Activated CD4-positive, CD25-positive, alpha-beta regulatory T cell (primary cell): Measurements from ENCODE around the gene SCARF2.
A peak's percentile ranks its signal among the peaks of the same experiment; 100 is the strongest.

ENCODE experiments used
- DNase-seq, 4 experiments: peaks; one replicate each; lab custom pipeline; 2025; lab: John Stamatoyannopoulos, UW

Gene SCARF2

DNA sequence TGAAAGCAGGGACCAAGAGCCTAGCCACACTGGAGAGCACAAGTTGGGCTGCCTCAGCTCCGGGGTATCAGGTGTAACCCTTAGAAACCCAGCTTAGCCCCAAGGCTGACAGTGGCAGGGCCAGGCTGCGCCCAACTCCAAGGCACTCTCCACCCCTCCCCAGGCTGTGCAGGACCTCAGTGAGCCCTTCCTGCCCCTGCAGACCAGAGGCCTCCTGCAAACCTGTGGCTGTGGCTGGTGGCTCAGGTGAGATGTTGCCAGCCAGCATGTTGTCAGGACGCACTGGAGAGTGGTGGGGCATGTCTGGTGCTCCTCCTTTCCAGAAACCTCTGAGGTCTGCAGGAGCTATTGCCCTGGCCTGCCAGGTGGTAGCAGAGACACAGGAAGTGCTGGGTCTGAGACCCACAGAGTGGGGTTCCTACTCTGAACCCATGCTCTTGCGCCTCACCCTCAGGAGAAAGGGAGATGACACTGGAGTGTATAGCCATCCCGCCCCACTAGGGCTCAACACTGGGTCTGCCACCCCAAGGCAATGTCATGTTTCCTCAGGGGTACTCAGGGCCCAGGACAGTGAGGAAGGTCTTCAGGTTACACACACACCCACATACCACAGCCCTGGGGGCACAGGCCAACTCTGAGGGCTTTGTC, 2.4 kb upstream of the SCARF2 start:
- no peak for DNase-seq

DNA sequence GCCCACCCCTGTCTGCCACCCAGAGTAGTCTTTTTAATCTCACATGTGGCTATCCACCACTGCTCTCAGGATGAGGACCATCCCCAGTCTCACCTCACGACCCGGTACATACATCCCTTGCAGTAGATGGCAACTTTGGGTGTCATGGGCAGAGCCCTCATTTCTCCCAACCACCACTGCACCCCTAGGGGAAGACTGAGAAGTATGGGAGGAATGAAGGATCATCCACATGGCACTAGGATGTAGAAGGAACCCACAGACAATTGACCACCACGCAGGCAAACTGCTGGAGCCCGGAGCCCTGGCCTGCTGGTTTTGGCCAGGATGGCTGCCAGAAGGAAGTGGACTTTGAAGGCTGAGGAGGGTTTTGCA, 1.9 kb upstream of the SCARF2 start:
- no peak for DNase-seq

DNA sequence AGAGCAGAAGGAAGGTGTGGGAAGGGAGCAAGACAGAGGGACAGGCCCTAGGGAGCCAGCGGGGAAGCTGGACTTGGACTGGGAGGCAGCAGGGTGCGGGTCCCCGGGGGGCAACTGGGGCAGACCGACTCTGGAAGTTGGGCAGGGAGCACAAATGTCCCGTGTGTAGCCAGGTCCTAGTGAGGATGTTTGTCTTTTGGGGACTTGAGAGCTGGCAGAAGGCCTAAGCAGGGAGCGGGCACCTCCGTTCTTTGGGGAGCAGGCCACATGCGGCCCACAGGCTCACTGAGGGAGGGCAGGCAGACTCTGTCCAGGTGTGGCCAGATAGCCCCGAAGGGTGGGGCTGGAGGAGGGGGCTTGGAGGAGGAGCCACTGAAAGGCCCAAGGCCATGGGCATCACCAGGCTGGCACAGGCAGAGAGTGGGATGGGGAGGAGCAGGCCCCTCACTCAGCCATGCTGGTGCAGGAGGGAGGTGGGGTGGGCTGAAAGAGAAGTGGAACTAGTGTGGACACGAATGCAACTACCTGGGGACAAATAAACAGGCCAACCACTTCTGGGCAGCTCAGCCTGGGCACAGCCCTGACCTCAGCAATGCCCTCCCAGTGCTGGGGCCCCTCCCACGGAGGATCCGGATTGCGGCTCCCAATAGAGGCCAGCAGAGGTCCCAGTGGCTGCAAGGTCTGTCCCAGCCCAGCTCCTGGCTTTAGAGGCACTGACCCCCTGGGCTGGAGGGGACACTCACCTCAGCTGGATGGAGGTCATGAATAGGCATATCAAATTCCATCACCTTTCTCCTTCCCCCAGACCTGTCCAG, 1.3 kb upstream of the SCARF2 start:
- no peak for DNase-seq

DNA sequence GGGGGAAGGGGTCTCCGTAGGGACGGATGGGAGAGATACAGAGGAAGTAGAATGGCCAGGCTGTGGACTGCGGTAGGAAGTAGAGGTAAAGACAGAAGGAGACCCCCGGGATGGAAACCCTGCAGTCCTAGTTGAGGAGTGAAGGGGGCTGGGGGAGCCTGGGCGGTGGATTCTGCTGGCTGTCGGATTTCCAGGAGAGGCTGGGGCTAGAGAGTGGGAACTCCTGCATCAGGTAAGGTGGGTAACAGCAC, 727 bp upstream of the SCARF2 start:
- no peak for DNase-seq

DNA sequence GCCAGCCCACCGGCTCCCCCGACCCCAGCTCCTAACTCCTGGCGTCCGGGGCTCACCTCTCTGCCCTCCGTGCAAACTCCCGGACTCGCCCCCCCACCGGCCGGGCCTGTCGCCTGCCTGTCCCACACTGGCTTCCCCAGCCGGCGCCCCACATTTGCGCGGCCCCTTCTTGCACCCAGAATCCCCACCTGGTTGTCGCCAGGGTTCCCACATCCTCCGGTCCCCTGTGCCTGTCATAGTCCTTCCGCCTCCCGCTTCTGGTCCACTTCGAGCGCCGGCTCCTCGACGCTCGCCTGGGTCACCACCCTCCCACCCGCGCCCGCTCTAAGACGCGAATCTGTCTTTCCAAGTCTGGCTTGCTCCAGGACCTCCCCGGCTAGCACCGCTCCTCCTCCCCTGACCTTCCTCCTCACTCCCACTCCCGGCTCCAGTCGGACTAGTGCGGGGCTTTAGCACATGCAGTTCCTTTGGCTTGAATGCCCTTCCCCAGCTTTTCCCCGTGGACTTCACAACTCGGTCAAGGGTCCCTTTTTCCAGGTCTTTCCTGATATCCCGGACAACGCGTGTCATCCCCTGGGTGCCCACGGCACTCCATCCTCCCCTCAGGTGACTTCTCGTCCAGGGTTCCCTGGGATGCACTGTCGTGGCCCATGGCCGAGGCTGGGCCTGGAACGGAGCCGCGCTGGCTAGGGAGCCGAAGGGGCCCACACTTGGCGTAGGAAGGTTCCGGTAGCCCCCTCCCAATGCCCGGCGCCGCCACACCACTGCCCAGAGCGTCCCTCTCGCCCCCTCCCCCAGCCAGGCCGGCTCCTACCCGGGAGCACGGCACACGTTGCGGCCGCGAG, 635 bp downstream of the SCARF2 start:
- DNase-seq = no peak

DNA sequence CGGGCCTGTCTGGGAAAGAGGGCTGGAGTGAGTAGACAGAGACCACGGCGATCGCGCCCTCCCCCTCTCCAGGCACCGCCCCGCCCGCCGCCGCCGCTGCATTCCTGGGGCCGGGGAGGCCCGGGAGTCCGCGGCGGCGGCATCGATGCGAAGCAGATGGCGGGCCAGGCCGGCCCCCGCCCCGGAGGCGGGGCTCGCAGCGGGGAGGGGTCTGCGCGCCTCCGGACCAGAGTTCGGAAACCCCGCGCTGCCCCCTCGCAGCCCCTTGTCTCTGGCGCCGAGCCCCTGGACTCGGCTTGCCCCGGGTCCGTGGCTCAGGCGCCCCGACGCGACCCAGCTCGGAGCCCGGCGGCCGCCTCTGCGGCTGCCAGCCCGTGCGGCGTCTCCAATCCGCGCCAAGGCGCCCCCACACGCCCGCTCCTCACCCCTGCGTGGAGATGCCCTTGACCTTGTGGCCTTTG, 1.3 kb downstream of the SCARF2 start:
- DNase-seq = no peak

DNA sequence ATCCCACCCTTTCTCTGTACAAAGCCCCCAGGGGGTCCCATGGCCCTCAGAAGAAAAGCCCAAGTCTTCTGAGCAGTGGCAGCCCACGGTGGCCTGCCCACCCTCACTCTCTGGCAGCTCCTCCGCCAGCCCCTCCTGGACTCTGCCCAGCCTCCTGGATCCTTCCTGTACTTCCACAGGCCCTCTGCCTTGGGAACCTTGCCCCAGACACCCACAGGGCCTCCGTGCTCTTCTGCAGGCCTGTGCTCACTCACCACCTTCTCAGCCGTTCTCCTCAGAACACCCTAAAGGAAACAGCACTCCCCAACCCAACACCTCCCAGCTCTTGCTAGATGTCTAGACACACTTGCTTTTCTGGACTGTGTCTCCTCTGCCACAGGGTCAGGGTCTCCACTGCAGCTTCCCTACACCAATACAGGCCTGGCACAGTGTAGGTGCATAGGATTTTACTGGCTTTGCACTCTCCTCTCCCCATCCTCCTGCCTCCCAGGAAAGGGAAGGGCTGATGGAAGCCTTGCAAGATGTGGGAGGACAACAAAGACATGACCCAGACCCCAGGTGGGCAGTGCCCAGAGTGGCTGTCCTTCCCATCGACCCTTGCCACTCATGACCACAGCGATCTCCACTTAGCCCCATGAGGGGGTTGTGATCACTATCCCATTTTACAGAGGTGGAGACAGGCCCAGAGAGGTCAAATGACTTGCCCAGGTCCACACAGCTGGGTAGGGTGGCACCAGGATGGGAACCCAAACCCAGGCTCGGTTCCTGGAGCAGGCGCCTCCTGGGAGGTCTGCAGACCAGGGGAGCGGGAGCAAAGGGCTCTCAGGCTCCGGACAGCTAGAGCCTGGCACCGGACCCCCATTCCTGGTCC, 2.0 kb downstream of the SCARF2 start:
- no peak for DNase-seq

DNA sequence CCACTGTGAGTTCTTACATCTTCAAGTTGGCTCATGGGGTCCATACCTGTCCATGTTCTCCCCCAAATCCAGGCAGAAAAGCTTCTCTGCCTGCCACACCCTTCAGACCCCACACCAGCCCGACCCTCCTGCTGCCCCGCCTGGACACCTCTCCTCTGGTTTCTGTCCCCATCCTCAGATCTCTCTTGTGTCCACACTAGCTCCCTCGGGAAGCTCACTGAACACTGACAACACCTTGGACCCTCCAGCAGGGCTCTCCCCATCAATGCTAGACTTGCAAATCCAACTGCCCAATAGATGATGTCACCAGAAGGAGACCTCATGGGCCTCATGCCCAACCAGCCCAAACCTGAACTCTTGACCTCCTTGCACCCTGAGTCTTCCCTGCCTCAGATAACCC, 2.9 kb downstream of the SCARF2 start:
- no peak for DNase-seq

DNA sequence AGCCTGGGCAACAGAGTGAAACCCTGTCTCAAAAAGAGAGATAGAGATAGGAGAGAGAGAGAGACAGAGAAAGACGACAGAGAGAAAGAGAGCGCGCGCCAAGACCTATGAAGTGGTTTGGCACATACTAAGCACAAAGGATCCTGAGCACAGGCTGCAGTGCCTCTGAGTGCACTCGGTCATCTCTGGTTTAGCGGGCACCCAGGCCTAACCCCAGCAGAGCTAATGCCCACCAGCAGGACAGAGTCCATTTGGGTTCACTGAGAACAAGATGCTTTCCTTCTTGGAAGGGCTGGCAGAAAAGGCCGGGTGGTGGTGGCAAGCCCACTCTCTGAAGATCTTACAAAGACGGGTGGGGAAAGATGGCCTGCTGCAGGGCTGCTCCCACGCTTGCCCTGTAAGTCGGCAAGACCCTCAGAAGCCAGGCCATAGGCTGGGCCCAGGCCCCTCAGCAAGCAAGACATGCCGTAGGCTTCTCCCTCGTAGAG, 3.3 kb downstream of the SCARF2 start:
- DNase-seq = no peak

DNA sequence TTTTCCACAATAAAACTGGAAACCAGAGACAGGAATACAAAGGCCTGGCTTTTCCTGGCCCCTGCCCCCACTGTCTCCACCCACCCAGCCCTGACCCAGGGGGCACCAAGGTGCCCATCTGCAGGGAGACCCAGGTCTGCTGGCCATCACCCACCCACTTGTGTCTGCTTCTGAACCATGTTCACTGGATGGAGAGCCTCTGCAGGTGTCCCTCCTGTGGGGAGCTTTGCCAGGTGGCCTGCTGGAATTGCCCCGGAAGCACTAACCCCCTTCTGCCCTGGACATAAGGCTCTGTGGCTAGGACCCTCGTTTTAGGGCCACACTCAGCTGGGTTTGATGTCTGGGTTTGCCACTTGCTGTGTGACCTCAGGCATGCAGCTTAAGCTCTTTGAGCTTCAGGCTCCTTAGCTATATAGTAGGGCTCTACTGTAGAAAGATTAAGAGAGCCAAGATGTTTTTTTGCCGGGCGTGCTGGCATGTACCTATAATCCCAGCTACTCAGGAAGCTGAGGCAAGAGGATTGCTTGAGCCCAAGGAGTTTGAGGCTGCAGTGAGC, 3.9 kb downstream of the SCARF2 start:
- no peak for DNase-seq

DNA sequence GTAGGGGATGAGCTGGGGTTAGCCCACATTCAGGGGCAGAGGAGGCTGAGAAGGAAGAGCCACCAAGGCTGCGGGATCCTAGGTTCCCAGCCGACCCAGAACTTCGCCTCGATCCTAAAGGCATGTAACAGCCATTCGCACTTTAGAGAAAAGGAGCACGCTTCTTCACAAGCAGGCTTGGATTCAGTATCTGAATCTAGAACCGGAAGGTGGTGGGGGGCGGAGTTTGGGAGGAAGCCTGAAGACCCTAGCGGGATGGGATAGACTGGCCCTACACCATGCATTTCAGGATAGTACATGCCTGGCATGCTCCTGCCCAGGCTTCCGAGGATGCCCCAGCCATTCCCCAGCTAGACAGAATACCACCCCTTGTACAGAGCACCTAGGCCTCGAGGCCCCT, 4.4 kb downstream of the SCARF2 start:
- no peak for DNase-seq

DNA sequence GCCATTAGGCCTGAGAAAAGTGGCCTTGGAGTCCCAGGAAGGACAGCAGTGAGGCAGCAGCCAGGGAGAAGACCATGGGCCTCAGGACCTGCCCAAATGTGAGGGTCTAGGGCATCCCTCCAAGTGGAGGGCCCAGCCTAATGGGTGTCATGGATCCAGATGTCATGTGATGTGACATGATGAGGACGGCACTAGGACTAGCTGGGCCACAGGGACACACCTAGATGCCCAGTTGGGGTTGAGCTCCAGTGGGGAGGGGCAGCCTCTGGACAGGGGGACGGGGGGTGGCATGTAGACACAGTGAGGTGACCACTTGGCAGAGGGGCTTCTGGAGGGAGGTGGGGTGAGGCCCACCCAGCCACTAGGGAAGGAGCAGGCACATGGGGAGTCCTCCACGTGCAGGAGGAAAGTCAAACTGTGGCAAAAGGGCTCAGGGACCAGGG, 5.4 kb downstream of the SCARF2 start:
- no peak for DNase-seq

DNA sequence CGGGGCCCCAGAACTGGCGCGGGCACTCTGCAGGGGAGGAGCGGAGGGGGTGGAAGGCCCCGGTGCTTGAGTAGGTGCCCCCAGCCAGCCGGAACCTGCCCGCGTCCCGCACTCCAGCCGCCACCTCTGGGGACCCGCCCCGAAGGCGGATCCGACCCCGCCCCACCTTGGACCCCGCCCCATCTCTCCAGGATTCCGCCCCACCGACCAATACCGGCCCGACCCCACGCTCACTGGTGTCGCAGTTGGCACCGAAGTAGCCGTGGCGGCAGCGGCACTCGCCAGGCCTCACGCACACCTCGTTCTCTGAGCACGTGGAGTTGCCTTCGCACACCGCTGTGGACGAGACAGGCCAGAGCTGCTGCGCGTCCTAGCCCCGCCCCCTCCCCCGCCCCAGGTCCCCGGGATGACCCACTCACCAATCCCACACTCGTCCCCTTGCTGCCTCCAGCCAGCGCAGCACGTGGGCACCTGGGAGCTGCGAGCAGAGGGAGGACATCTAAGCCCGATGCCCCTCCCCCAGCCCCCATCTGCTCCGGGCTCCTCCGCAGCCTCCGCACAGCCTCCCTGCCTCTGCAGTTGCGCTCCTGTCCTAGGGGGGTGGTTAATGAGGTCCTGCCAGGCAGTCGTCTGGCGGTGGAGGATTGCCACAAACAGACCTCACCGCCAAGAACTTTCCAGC, 6.0 kb downstream of the SCARF2 start:
- DNase-seq = no peak

DNA sequence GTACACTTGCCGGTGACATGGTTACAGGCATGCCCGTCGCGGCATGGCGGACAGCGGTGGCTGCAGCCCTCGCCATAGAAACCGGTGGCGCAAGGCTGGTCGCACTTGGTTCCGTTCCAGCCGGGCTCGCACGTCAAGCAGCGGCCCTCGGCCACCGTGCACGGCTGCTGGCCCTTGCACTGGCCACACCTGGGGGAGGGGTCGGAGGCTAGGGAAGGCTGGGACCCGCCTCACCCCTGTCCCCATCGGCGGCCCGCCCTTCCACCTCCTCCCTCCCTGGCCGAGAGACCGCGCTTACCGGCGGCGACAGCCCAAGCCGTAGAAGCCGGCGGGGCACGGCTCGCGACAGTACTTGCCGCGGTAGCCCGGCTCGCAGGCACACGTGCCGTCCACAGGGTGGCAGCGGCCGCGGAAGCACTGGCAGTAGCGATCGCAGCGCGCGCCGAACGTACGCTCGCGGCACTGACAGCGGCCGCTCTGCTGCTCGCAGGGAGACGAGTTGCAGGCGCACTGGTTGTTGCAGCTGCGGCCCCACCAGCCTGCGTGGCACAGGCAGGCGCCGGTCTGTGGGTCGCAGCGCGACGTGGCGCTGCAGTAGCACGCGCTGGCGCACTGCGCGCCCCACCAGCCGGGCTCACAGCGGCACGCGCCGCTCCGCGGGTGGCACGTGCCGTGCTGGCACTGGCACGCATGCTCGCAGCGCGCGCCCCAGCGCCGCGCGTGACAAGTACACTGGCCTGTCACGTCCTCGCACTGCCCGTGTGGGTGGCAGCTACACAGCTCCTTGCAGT, 6.7 kb downstream of the SCARF2 start:
- peak in 3 of 4 experiments; percentile 30 to 61 (median 56) for DNase-seq

DNA sequence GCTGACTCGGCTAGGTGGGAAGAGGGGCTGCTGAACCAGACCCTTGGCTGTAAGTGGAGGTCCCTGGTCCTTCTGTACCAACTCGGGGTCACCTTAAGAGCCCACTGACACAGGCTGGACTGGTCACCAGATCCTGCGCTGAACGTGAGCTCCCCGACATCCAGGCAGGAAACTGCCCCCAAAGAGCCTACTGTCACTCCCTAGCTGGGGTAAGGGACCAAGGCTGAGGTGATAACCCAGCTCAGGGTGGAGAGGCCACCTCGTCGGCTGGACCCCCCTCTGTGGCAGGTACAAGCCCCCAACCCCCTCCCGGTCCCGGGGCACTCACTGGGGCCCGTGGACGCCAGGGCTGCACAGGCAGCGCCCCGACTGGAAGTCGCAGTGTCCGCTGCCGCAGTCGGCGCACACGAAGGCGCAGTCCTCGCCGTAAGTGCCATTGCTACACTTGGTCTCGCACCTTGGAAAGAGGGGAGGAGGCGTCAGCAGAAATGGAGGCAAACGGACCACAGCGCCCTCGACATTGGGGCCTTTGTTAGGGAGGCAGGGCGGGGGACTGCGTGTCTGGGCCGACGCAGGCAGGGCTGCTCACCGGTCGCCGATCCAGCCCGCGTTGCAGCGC, 7.4 kb downstream of the SCARF2 start:
- DNase-seq = no peak

DNA sequence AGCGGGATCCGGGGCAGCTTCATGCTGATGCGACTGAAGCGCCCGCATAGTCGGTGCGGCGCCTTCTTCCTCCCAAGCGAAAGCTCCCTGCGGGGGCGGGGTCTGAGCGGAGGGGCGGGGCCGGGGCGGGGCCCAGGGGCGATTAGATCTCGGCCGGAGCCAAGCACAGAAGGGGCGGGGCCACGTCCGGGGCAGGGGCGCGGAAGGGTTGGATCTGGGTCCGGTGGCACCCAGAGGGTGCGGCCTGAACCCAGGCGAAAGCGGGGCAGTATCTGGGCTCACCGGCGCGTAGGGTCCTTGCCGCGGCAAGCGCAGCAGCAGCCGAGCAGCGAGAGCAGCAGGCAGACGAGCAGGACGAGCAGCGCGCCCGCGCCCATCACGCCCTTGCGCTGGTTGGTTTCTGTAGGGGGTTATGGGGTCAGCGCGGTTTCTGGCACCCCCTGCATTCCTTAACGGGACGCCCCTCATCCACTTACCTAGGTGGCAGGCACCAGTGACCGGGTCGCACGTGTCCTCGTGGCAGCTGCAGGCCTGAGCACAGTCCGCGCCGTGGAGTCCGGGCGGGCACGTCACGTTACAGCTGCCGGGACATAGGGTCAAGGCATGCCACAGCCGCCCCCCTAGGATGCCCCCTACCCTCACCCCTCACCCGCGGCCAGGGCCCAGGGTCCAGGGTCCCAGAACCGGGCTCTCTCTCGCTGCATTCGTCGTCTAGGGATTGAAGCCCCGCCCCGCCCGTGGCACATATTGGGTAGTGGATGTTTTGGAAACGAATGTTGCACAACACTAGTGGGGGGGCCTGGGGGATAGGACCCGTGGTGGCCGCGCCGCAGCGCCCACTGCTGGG, 8.1 kb downstream of the SCARF2 start:
- DNase-seq = peak; percentile 59 to 72 (median 70)

DNA sequence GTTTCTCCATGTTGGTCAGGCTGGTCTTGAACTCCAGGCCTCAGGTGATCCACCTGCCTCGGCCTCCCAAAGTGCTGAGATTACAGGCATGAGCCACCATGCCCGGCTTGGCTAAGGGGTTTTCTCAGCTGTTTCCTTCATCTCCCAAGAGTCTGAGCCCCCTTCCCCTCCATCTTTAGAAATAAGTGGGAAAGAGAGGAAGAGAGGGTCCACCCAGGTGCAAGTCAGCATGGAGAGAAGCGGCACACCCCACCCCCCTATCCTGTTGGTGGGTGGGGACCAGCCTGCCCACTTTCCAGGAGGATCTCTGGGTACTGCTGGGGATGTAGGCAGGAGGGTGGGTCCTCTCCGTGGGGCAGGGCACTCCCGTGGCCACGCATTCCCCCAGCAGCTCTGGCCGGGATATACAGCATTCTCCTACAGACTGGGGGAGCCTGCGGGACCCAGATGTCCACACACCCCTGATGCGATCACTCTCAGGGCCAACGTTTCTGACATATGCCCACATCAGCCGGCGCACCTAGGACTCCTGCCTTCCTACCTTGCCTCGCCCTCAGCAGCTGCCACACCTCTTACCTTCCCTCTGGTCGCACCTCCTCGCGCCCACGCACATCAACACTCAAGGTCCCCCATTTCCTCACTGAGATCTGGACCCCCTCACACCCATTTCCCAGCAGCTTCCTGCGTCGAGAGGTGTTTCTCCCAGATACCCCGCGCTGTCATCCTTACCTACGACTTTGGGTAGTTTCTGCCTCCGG, 8.9 kb downstream of the SCARF2 start:
- DNase-seq = no peak

DNA sequence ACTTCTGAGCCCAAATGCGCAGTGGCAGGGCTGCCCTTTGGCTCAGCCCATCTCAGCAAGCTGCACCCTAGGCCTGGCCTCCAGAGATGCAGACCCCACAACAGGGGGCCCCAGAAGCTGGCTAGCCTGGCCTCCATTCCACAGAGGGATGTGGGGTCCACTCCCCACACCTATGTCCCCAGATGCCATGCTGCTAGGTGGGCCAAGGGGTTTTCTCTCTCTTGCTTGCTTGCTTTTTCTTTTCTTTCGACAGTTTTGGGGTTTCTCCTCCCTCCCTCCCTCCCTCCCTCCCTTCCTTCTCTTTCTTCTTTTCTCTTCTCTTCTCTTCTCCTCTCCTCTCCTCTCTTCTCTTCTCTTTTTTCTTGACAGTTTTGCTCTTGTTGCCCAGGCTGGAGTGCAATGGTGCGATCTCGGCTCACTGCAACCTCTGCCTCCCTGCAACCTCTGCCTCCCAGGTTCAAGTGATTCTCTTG, 9.6 kb downstream of the SCARF2 start:
- DNase-seq = no peak
